CD4-positive, alpha-beta T cell treated with Interleukin-10 for 1 hour (primary cell): Measurements from ENCODE around the gene MMP15.
A peak's percentile ranks its signal among the peaks of the same experiment; 100 is the strongest.

Source experiments
- DNase-seq: peaks from one replicate; pipeline ENCODE4 v3.0.0-alpha.2; 2020

Gene MMP15

DNA sequence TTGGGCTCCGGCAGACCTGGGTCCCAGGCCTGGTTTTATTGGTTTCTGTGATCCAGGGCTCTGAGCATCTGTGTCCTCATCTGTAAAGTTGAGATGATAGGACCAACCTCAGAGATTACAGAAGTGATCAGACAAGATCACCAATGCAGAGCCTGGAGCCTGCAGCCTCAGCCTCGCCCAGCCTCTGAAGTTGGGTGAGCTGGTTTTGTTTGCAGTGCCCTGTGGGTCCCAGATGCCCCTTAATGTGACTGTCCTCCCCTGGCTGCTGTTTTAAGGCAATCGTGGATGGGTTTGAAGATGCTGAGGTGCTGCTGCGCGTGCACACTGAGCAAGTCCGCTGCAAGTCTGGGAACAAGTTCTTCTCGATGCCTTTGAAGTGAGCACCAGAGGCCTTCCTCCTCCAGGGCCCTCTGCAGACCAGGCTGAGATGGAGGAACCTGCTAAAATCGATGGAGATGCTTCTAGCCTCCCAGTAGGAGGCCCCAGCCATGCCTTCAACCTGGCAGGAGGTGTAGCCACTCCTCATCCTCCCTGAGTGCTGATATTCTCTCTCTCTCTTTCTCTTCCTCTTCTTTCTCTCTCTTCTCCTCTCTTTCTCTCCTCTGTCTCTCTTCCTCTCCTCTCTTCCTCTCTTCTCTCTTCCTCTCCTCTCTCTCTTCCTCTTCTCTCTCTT is 5.6 kb upstream of the MMP15 start:
- no peak for DNase-seq

DNA sequence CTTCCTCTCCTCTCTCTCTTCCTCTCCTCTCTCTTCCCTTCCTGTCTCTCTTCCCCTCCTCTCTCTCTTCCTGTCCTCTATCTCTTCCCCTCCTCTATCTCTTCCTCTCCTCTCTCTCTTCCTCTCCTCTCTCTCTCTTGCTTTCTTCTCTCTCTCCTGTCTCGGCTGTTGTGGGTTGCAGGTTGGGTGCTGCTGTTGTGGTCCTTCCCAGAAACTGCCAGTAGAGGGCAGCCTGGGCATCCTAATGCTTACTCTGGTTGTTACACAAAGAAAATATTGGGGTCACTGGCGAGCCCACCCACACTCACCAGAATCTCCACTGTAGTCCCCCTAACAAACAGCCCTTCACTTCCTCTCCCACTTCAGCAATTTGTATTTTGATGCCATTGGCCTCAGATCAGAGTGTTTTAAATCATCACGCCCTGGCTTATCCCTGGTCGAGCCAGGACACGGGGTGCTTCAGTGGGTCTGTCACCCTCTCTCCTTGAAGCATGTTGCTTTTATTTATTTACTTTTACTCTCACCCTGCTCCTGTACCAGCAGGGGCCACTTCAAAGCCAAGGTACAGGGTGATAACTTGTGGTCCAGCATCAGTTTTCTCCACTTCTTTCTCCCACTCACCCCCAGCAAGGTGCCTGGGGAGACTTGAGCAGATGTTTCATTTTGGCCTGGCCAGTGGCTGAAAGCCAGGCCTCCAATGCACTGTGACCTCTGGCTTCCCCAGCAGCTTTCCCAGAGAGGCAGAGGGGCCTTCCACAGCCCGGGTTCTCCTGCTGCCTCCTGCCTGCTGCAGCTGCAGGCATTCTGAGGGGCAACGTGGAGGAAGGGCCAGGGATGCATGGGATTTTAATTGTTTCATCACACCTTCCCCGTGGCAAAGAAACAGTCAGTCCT is 4.7 kb upstream of the MMP15 start:
- DNase-seq: peak; percentile 75

- no peak for DNase-seq
Observed at GRCh38 chr16:58021661-58022551, 3.6 kb upstream of the MMP15 start.

GRCh38 chr16:58022601-58023371 is 2.8 kb upstream of the MMP15 start:
- no peak for DNase-seq

- peak; percentile 33 for DNase-seq
Observed at GRCh38 chr16:58024486-58025350, 836 bp upstream of the MMP15 start.

- no peak for DNase-seq
Observed at GRCh38 chr16:58026139-58026704, 668 bp downstream of the MMP15 start.

GRCh38 chr16:58026705-58027160 is 1.2 kb downstream of the MMP15 start:
- DNase-seq: no peak

DNA sequence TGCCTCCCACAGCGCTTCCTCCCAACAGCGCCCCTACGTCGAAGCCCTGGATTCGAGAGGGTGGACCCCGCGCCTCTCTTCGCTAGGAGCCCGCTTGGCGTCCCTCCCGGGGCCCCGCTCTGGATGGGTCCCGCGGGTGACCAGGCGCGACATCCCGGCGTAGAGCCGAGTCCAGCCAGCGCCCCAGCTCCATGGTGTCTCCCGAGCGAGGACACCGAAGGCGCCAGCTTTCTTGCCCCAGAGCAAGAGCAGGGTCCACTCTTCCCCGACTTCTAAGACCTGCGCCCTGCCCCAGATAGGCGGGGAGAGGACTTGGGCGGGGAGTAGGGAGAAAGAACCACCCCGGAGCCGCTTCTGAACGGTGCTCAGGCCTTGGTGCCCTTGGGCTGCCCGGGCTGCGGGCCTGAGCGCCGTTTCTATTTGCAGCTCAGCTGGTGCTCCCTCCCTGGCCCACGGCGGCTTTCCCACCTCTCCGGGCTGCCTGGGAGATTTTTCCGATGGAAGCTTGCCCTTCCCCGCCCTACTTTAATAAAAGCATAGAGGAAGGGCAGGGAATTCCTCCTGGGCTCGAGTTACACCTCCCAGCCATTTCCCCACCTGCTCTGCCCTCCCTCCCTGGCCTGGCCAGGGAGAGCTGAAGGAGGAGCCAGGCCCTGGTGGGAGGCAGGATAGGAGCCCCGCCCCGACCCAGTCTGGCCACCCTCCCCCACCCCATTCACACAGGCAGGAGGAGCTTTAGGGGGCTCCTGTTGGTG is 1.8 kb downstream of the MMP15 start:
- no peak for DNase-seq

GRCh38 chr16:58027916-58028455 is 2.4 kb downstream of the MMP15 start:
- no peak for DNase-seq

DNA sequence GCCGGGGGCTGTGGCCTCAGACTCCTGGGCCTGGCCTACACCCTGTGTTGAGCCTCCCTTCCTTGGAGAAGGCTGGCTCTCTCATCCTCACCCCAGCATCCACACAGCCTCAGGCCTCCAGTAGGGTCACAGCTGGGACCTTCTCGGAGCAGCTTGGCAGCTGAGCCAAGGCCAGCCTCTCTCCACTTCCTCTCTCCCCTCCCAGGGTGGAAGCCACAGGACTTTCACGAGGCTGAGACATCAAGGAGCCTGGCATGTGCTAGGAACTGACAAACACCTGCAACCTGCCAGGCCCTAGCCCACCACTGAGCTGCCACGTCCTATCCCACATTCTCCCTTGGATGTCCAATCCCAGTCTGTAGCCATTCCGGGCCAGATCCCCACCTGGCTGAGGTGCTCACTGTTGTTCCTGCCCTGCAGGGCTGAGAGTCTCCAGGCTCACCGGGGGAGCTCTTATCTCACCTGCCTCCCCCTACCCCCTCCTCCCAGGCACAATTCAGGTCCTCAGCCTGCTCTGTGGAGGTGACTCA is 3.1 kb downstream of the MMP15 start:
- DNase-seq: no peak

DNA sequence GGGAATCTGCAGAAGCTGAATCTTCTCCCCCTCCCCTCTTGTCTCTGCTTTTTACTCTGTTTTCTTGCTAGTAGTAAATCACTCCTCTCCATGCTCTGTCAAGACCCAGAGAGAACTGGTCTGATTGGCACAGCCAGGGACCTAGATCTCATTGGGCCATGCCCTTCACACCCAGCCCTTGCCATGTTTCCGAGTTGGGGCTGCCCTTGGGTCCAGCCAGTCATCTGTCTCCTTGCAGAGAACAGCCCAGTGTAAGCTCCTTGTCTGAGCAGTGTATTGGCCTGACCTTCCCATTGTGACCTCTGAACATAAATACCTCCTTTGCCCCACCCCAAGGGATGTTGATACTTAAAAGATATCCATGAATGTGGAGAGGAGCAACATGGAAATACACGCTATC is 3.9 kb downstream of the MMP15 start:
- no peak for DNase-seq

GRCh38 chr16:58030136-58030840 is 4.7 kb downstream of the MMP15 start:
- DNase-seq: no peak

DNA sequence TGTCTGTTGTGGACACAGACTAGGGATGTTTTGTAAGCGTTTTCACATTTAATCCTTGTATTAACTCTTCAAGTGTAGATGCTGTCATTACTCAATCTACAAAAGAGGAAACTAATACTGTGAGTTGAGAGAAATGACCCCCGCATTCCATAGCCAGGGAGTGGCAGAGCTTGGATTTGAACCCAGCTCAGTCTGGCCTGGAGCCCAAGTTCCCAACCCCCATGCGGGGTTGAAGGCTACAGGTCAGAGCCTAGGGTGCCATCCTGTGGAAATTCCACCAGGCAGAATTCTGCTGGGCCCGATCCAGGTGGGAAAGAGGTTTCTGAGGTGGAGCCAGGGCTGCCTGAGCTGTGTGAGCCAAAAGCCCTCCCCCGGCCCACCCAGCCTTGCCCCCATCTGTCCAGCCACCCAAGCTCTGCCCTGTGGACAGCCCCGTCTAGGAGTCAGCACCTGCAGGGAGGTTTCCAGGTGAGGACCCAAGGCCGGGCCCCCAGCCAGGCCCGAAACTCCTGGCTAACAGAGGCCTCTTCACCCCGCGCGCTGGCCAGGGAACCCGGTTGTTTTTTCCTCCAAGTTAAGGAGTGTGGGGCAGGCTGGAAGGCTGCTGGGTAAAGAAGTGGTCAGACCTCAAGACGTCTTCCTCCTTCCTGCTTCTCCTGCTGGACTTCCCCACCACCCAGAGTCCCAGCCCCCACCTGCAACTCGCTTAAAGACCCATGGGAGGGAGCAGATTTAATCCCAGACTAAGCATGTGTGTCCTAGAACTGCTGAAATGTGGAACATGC is 5.7 kb downstream of the MMP15 start:
- no peak for DNase-seq

GRCh38 chr16:58032710-58033293 is 7.2 kb downstream of the MMP15 start:
- DNase-seq: no peak

GRCh38 chr16:58034128-58034685 is 8.7 kb downstream of the MMP15 start:
- DNase-seq: no peak

DNA sequence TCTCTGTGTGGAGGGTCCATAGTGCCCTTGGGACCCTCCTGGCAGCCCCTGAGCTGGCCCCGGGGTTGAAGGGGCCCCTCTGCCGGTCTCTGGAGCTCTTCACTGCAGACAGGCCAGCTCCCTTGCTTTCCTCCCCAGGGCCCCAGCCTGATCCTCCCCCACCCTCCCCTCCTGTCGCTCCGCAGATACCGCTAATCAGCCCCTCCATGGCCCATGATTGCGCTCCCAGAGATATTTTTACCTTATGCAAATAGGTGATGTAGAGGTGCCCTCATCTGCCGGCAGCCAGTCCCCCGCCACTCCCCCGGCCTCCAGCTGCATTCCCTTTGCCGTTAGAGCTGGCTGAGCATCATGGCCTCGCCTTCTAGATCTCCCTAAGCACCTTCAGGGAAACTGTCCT is 9.2 kb downstream of the MMP15 start:
- no peak for DNase-seq
